Left lung (tissue), 10 donors: Measurements from ENCODE around the gene NUDT1. TPM values are rescaled to one million over a fixed set of nuclear protein-coding genes. Genes with fewer than 3 reads are reported as not detected.

ENCODE experiments used
- ATAC-seq: fragments of 200-7000 bp; cut with Tn5 transposase; one replicate; pipeline ENCODE4 v1.9.1; 2020; ENCODE audit warnings: moderate library complexity
- DNase-seq, 4 donors: peaks; one replicate each; pipeline ENCODE4 v3.0.0-alpha.2; 2013 to 2020
- H3K27ac ChIP-seq, 2 donors: fragments of 200-600 bp; sonication (generic) in 1 of 2; one replicate each; pipeline versions ENCODE4 v1.5.0 to v1.8.0; 2020 to 2021
- H3K27me3 ChIP-seq, 2 donors: fragments of 200-600 bp; sonication (generic) in 1 of 2; one replicate each; pipeline versions ENCODE4 v1.5.0 to v1.8.0; 2020 to 2021
- H3K36me3 ChIP-seq, 2 donors: fragments of 200-600 bp; sonication (generic) in 1 of 2; one replicate each; pipeline versions ENCODE4 v1.5.0 to v1.8.0; 2020 to 2021
- H3K4me1 ChIP-seq, 2 donors: fragments of 200-600 bp; one replicate each; pipeline ENCODE4 v1.8.0; 2021
- H3K4me3 ChIP-seq, 2 donors: fragments of 200-600 bp; sonication (generic) in 1 of 2; one replicate each; pipeline versions ENCODE4 v1.5.0 to v1.8.0; 2020 to 2021; ENCODE audit warnings: mild to moderate bottlenecking in 1 of 2
- H3K9me3 ChIP-seq, 2 donors: fragments of 200-600 bp; sonication (generic) in 1 of 2; one replicate each; pipeline versions ENCODE4 v1.5.0 to v1.8.0; 2020 to 2021
- CTCF ChIP-seq, 2 donors: fragments of 200-600 bp; sonication (generic) in 1 of 2; IDR thresholded peaks; one replicate each; pipeline versions ENCODE4 v1.5.0 to v1.8.0; 2021; ENCODE audit warnings: antibody characterized with exemption in 2 of 2
- intact Hi-C, 2 donors: fragments of 100-400 bp; cut with DNase I; formaldehyde crosslinking; loops; one replicate each; pipeline versions ENCODE4 v1.11.2 to v1.14.2; 2022
- polyA plus RNA-seq, 6 donors: library from polyadenylated mRNA; unstranded; fragments of 120-200 nt; gene quantifications; one replicate each; pipeline ENCODE4 v1.2.1, GENCODE V29; 2013; ENCODE audit not compliant: insufficient read length in 6 of 6
- total RNA-seq, 2 donors: library from RNA; stranded (reverse); fragmentation: NEBNext Ultra II Directional; extraction: Animal tissue kit (Norgen Biotek cat#: 25700); gene quantifications; one replicate each; pipeline ENCODE4 v1.2.1, GENCODE V29; 2021
- donor health status: DM: no; HTN: yes; CAD: no.
- donor health status: DM: no; HTN: no; CAD: no.

The NUDT1 gene
- total and polyA plus RNA-seq, 8 donors = 13.1 to 26.3 (median 19.7) TPM

DNA sequence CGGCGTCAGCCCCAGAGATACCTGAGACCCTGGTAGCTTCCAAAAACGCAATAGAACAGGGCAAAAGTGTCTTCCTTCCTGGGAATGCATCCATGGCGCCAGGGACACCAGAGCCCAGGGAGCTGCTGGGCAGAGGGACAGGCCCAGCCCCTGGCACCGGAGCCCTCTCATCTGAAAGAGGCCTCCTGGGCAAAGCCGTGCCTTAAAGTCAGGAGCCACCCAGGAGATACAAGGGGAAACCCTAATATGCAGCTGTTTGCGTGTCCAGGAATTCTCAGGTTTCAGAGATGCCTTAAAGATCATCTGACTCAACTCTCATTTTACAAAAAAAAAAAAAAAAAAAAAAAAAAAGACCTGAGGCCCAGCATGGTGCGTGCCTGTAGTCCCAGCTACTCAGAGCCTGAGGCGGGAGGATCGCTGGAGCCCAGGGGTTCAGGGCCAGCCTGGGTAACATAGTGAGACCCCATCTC lies 28.0 kb downstream of the NUDT1 start:
- Histone ChIP-seq H3K4me3 (no peak overlapping the region), H3K27me3 (no peaks in the 10 kb centered on the region), H3K36me3 (peaks cover 0 to 42% of the 10 kb centered on the region in 2 donors), H3K9me3 (no peaks in the 10 kb centered on the region), H3K4me1 (no peaks in the 10 kb centered on the region), H3K27ac (no peak overlapping the region)
- no peak for TF ChIP-seq CTCF (IDR thresholded peaks at IDR 0.05)
- intact Hi-C loops = no loop called here
- ATAC-seq (no peak), DNase-seq (no peak)

- H3K4me1 ChIP-seq = no peaks in the 10 kb centered on the region
- no peak for ATAC-seq
- intact Hi-C loops = no loop called here
These were observed 28.5 kb downstream of the NUDT1 start for GRCh38 chr7:2270495-2270894.

GRCh38 chr7:2271273-2272026 lies 29.4 kb downstream of the NUDT1 start:
- H3K27ac ChIP-seq = no peak overlapping the region
- no peak for ATAC-seq
- DNase-seq = no peak
- intact Hi-C loops = no loop called here
- no peaks in the 10 kb centered on the region for H3K27me3 ChIP-seq
- no peaks in the 10 kb centered on the region for H3K4me1 ChIP-seq
- no peak overlapping the region for H3K4me3 ChIP-seq
- no peak for TF ChIP-seq CTCF (IDR thresholded peaks at IDR 0.05)
- H3K9me3 ChIP-seq = no peaks in the 10 kb centered on the region
- H3K36me3 ChIP-seq = peaks cover 0 to 53% of the 10 kb centered on the region in 2 donors

More at GRCh38 chr7:2270495-2270894, 28.5 kb downstream of the NUDT1 start:
- Histone ChIP-seq H3K27me3 (no peaks in the 10 kb centered on the region), H3K9me3 (no peaks in the 10 kb centered on the region), H3K4me3 (no peak overlapping the region), H3K27ac (no peak overlapping the region), H3K36me3 (peaks cover 0 to 45% of the 10 kb centered on the region in 2 donors)
- TF ChIP-seq CTCF (IDR thresholded peaks at IDR 0.05) = no peak
- no peak for DNase-seq

- H3K27me3 ChIP-seq = no peaks in the 10 kb centered on the region
- no peaks in the 10 kb centered on the region for H3K4me1 ChIP-seq
- H3K9me3 ChIP-seq = no peaks in the 10 kb centered on the region
These were observed 30.0 kb downstream of the NUDT1 start for GRCh38 chr7:2272031-2272430.

More at GRCh38 chr7:2272031-2272430, 30.0 kb downstream of the NUDT1 start:
- intact Hi-C loops = no loop called here
- peaks cover 0 to 54% of the 10 kb centered on the region in 2 donors for H3K36me3 ChIP-seq
- ATAC-seq (no peak), DNase-seq (no peak)
- no peak overlapping the region for H3K4me3 ChIP-seq
- TF ChIP-seq CTCF (IDR thresholded peaks at IDR 0.05) = no peak
- no peak overlapping the region for H3K27ac ChIP-seq
